NCI-H1105 (cell line): ENCODE measurements around the gene ZNF362.
A peak's percentile ranks its signal among the peaks of the same experiment; 100 is the strongest.

ENCODE experiments used
- DNase-seq: peaks from one replicate; lab custom pipeline; 2025; lab: John Stamatoyannopoulos, UW

ZNF362 gene

GRCh38 chr1:33246171-33246570, 10.1 kb upstream of the ZNF362 start:
- no peak for DNase-seq

GRCh38 chr1:33247545-33247944, 8.7 kb upstream of the ZNF362 start:
- no peak for DNase-seq

GRCh38 chr1:33248244-33248643, 8.0 kb upstream of the ZNF362 start:
- DNase-seq, result no peak

- DNase-seq, result no peak
Observed at GRCh38 chr1:33249422-33249821, 6.9 kb upstream of the ZNF362 start.

GRCh38 chr1:33250217-33250616, 6.1 kb upstream of the ZNF362 start:
- DNase-seq, result no peak

- DNase-seq, result no peak
Observed at GRCh38 chr1:33250724-33251123, 5.6 kb upstream of the ZNF362 start.

GRCh38 chr1:33254491-33254890, 1.8 kb upstream of the ZNF362 start:
- DNase-seq, result no peak

- DNase-seq, result peak; percentile 1
Observed at GRCh38 chr1:33255347-33256220, 708 bp upstream of the ZNF362 start.

GRCh38 chr1:33256221-33256470, 146 bp upstream of the ZNF362 start:
- DNase-seq, result no peak

- no peak for DNase-seq
Observed at GRCh38 chr1:33257207-33257771, 997 bp downstream of the ZNF362 start.

- DNase-seq, result no peak
Observed at GRCh38 chr1:33257772-33258712, 1.8 kb downstream of the ZNF362 start.

GRCh38 chr1:33258788-33259274, 2.5 kb downstream of the ZNF362 start:
- DNase-seq, result no peak

- DNase-seq, result no peak
Observed at GRCh38 chr1:33259879-33260278, 3.6 kb downstream of the ZNF362 start.

- DNase-seq, result no peak
Observed at GRCh38 chr1:33260439-33260838, 4.1 kb downstream of the ZNF362 start.

- no peak for DNase-seq
Observed at GRCh38 chr1:33261344-33261743, 5.1 kb downstream of the ZNF362 start.

GRCh38 chr1:33263890-33264504, 7.7 kb downstream of the ZNF362 start:
- no peak for DNase-seq

- no peak for DNase-seq
Observed at GRCh38 chr1:33265780-33266605, 9.7 kb downstream of the ZNF362 start.

- DNase-seq, result no peak
Observed at GRCh38 chr1:33266766-33267165, 10.5 kb downstream of the ZNF362 start.

GRCh38 chr1:33267468-33268205, 11.3 kb downstream of the ZNF362 start:
- DNase-seq, result no peak

- no peak for DNase-seq
Observed at GRCh38 chr1:33268457-33268856, 12.2 kb downstream of the ZNF362 start.
